HG02840 (cell line): ENCODE data around the gene NFIC.
"Not testable (repeated sequence)": the region's sequence is repeated elsewhere in the genome, so short reads cannot be mapped to it uniquely, and the experiment has no call there.

Experiments
- ATAC-seq: cut with Tn5 transposase; IDR thresholded peaks from one replicate; pipeline ENCODE4 v1.9.1; 2021; ENCODE audit warnings: mild to moderate bottlenecking, moderate library complexity, moderate number of reproducible peaks; ENCODE audit not compliant: unreplicated experiment, low FRiP score

Gene NFIC

DNA sequence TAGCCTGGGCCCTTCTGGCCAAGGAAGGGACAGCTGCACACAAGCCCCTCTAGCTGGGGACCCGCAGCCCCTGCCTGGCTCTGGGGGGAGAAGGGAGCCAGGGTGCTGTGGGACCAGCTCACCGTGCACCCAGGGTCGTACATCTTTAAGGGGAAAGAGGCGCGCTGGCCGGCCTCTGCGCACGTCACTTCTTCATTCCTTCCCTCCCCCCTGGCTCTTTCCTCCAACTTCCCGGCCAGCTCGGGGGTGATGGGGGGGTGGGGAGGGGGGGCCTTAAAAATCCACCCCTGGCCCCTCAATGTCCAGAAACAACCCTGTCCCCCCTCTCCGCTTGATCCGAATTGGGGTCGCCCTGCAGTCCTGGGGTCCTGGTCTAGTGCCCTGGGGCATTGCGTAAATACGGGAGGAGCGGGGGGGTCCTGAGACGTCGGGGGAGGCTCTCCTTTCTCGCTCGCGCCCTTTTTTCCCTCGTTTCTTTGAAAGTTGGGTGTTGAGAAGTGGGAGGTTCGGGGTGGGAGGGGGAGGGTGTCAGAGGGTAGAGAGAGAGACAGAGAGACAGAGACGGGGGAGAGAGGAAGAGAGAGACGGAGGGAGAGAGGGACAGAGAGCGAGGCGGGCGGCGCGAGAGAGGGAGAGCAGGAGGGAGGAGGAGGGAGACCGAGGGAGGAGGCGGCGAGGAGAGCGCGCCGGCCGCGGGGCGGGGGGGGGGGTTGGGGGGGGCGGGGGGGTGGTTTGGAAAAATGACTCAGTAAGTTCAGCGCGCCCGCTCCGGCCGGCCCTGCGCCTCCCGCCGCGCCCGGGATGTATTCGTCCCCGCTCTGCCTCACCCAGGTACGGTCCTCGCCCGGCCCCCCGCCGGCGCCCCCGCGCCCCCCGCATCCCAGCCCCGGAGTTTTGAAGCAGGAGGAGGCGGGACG, at the start of gene NFIC:
Gene NFIC, plus strand, starts transcription at position 748 of the 917 bp plus-strand sequence. Its CDS starts 54 bp downstream, at position 802.
- ATAC-seq: no peak

DNA sequence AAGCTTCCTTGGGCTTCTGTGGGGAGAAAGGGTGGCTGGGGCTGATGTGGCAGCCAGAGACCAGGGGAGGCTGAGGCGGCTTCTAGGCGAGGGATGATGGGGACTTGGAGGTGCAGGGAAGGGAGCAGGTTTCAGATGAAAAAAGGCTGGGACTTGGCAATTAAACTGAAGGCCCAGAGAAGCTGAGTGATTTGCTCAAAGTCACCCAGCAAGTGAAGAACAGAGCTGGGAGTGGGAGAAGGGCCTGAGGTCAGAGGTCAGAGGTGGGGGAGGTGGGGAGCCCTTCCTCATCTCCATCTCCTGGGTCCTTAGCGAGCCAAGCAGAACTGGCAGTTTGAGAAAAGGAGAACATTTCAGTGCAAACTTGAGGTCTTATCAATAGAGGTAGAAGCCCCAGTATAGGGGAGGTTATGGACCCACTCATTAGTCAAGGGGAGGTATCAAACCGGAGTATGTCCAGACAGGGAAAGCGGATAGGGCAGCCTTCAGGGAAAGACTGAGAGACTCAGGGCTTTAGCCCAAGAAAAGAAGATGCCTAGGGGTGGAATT, 49.6 kb upstream of the NFIC start:
- no peak for ATAC-seq

DNA sequence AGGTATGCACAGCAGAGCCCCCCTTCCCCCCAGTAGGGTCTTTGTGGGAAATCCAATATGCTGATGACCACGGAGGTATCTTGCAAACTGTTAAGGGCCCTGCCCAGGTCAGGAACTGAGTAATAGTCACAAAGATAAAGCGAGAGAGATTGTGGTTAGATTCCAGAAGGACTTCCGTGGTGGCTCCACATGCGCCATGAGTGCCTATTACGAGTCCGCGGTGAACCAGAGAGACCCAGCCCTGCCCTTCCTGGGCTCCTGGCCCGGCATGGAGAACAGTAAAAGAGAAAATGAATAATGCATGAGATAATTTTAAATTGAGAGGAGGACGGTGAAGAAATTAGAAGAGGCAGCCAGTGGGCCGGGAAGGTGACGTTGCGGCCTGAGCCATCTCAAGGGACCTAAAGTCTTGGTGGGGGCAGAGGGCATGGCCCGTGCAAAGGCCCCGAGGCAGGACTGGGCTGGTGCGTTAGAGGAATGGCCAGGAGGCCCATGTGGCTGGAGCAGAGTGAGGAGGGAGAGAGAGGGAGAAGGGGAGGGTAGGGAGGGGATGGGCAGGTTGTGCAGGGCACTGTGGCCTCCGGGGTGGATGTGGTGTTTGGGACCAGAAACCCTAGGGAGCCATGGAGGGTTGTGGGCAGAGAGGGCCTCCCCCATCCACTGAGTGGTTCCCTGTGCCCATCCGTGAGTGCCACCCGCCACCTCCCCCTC, 46.6 kb upstream of the NFIC start:
- ATAC-seq: no peak

DNA sequence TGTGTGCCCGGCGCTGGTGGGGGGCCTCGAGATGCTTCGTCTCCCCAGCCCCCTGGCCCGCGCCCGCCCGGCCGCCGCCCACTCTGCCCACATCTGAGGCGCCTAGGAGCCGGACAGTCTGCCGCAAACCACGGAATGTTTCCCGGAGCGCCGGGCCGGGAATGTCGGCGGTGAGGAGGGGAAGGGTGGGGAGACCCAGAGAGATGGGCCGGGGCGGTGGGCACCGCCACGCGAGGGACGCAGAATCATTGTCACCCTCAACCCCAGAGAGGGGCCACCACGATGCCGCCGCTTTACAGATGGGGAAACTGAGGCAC, 46.1 kb upstream of the NFIC start:
- no peak for ATAC-seq

DNA sequence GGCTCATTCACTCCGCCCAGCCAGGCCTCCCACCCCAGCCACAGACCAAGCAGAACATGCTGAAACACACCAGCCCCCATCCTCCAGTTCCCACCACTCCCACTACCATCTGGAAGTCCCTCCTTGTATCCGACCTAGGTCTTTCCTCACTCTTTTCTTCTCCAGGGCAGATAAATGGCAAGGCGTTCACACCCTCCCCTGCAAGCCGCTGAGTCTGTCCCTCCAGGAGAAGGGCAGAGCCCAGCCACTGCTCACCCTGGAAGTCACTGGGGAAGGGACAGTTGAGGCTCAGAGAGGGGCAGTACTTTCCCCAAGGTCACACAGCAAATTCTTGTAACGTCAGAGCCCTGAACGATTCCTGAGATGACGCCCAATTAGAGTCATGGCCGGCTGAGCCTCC, 45.5 kb upstream of the NFIC start:
- no peak for ATAC-seq

DNA sequence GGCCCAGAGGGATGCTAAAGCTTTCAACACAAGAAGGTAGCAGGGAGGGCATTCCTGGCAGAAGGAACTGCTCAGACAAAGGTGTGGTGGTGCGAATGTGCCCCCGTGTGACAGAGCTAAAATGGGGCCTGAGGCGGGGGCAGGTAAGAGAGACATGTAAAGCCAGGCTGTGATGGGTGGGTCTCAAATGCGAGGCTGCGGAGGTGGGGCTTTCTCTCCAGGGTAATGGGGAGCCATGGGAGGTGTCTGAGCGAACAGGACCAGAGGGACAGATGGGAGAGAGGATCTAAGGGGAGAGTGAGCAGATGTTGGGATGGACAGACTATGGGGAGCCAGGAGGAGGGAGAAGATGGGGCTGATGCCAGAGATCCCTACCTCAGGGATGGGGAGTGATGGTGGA, 44.7 kb upstream of the NFIC start:
- no peak for ATAC-seq

DNA sequence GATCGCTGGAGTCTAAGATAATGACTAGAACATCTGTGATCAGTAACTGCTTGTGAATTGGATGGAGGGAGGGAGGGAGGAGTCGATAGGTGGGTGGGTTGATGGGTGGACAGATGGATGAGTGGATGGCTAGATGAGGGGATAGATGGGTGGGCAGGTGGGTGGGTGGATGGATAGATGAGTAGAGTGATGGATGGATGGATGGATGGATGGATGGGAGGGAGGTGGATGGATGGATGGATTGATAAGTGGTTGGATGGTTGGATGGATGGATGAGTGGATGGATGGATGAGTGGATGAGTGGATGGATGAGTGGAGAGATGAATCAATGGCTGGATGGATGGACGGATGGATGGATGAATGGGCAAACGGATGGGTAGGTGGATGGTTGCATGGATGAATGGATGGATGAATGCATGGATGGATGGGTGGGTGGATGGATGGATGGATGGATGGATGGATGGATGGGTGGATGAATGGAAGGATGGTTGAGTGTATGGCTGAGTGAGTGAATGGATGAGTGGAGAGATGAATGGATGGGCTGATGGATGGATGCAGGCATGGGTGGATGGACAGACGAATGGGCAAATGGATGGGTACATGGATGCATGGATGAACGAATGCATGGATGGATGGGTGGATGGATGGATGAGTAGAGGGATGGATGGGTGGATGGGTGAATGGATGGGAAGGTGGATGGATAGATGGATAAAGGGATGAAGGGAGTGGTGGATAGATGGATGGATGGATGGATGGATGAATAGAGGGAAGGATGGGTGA, 44.0 kb upstream of the NFIC start:
- ATAC-seq: no peak

DNA sequence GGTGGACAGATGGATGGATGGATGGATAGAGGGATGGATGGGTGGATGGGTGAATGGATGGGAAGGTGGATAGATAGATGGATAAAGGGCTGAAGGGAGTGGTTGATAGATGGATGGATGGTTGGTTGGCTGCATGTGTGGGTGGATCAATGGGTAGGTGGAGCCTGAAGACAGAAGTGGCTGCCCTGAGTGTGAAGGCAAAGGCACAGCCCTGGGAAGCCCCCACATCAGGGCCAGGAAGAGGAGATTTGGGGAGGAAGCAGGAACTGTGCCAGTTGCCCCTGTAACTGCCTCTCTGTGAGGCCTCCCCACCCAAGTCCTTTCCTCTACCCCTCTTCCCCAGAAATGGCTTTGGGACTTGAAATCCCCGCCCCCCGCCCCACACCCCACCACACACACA, 43.4 kb upstream of the NFIC start:
- ATAC-seq: no peak

DNA sequence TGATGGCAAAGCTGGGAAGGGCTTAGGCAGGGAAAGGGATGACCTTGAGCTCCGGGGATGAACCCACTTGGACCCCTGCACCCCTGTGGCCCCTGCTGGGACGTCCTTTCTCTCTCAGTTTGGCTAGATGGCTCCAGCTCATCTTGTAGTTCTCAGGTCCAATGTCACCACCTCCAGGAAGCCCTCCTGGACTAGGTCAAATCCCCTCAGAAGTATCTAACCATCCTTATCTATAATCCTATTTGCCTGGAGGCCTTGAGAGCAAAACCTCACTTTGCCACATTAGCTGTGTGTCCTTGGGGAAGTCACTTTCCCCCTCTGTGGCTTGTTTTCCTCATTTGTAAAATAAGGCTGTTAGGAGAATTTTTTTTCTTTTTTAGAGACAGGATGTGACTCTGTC, 42.7 kb upstream of the NFIC start:
- ATAC-seq: no peak

DNA sequence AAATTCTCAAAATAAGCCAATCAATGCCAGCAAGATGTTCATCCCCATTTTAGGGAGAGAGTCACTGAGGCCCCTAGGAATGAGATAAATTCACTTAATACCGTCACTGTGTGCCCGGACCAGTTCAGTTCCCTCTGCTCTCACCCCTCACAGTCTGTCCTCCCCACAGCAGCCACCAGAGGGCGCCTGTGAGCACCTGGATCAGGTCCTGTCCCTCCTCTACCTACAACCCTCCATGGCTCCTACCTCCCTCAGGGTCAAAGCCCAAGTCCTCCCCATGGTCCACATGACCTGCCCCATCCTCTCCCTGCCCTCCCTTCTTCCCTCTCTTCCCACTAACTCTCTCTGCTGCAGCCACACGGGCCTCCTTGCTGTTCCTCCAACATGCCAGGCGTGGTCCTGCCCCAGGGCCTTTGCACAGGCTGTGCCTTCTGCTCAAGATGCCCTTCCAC, 42.0 kb upstream of the NFIC start:
- ATAC-seq: no peak

DNA sequence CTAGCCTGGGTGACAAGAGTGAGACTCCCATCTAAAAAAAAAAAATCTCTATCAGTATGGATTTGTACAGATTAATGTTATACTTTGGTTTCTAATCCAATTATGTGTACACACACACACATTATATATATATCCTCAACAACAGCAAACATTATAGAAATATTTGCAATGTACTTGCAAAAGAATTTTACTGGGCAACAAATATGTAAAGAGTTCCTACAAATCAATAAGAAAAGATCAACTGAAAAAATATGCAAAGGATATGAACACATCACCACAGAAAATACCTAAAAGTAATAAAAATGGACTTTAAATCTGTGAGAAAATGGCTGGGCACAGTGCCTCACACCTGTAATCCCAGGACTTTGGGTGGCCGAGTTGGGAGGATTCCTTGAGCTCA, 40.9 kb upstream of the NFIC start:
- no peak for ATAC-seq

DNA sequence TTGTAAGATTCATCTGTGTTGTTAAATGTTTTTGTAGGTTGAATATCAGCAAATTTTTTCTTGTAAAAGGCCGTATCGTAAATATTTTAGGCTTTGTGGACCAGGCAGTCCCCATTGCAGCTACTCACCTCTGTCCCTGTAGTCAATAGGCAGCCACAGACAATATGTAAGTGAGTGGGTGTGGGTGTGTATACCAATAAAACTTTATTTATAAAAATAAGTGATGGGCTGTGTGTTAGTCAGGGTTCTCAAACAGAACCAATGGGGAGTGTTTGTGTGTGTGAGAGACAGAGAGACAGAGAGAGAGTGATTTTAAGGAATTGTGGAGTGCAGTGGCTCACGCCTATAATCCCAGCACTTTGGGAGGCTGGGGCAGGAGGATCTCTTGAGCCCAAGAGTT, 37.6 kb upstream of the NFIC start:
- no peak for ATAC-seq

DNA sequence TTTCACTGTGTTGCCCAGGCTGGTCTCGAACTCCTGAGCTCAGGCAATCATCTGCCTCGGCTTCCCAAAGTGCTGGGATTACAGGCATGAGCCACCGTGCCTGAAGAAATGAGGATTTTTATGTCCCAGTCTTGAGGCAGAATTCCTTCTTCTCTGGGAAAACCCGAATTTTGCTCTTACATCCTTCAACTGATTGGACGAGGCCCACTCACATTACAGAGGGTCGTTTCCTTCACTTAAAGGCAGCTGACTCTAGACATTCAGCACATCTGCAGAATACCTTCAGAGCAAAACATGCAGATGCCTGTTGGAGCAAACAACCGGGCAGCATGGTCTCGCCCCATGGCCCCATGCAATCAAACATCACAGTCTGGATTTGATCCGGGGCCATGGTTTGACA, 36.3 kb upstream of the NFIC start:
- no peak for ATAC-seq

DNA sequence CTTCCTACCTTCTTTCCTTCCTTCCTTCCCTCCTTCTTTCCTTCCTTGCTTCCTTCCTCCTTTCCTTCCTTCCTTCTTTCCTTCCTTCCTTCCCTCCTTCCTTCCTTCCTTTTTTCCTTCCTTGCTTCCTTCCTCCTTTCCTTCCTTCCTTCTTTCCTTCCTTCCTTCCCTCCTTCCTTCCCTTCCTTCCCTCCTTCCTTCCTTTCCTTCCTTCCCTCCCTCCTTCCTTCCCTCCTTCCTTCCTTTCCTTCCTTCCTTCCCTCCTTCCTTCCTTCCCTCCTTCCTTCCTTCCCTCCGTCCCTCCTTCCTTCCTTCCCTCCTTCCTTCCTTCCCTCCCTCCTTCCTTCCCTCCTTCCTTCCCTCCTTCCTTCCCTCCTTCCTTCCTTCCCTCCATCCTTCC, 34.2 kb upstream of the NFIC start:
- not testable (repeated sequence) for ATAC-seq

DNA sequence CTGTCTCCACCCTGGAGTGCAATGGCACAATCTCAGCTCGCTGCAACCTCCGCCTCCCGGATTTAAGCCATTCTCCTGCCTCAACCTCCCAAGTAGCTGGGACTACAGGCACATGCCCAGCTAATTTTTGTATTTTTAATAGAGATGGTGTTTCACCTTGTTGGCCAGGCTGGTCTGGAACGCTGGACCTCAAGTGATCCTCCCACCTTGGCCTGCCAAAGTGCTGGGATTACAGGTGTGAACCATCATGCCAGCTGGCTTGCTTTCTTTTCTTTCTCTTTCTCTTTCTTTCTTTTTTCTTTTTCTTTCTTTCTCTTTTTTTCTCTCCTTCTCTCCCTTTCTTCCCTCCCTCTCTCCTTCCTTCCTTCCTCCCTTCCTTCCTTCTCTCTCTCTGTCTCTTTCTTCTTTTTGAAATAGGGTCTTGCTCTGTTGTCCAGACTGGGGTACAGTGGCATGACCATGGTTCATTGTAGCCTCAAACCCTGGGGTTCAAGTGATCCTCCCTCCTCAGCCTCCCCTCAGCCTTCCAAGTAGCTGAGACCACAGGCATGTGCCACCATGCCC, 33.3 kb upstream of the NFIC start:
- no peak for ATAC-seq

DNA sequence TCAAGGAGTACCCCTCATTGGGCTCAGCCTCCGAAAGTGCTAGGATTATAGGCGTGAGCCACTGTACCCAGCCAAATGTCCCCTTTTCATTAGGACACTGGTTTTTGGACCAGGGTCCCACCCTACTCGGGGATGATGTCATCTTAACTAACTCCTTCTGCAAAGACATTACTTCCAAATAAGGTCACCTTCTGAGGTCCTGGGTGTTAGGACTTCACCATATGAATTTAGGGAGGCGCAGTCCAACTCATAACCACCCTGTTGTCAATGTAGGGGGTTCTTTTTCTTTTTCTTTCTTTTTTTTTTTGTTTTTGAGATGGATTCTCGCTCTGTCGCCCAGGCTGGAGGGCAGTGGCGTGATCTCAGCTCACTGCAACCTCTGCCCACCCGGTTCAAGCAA, 32.7 kb upstream of the NFIC start:
- ATAC-seq: no peak

DNA sequence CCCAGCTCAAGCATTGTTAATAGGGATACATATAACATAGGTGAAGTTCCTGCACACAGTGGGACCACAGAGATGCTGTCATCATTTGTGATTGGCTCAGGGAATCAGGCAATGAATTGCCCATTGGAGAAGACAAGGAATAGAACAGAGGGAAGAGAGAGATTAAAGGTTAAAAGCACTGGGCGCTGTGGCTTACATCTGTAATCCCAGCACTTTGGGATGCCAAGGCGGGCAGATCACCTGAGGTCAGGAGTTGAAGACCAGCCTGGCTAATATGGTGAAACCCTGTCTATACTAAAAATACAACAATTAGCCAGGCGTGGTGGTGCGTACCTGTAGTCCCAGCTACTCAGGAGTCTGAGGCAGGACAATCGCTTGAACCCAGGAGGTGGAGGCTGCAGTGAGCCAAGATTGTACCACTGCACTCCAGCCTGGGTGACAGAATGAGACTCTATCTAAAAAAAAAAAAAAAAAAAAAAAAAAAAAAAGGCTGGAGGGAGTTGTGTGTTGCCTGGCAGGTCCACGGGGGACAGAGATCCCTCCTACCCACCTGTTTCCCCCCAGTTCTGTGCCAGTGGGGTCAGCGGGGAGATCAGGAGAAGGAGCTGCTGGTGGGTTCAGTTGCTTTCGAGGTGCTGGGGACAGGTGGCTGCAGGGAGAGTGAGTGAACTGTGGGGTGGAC, 31.5 kb upstream of the NFIC start:
- ATAC-seq: not testable (repeated sequence)

DNA sequence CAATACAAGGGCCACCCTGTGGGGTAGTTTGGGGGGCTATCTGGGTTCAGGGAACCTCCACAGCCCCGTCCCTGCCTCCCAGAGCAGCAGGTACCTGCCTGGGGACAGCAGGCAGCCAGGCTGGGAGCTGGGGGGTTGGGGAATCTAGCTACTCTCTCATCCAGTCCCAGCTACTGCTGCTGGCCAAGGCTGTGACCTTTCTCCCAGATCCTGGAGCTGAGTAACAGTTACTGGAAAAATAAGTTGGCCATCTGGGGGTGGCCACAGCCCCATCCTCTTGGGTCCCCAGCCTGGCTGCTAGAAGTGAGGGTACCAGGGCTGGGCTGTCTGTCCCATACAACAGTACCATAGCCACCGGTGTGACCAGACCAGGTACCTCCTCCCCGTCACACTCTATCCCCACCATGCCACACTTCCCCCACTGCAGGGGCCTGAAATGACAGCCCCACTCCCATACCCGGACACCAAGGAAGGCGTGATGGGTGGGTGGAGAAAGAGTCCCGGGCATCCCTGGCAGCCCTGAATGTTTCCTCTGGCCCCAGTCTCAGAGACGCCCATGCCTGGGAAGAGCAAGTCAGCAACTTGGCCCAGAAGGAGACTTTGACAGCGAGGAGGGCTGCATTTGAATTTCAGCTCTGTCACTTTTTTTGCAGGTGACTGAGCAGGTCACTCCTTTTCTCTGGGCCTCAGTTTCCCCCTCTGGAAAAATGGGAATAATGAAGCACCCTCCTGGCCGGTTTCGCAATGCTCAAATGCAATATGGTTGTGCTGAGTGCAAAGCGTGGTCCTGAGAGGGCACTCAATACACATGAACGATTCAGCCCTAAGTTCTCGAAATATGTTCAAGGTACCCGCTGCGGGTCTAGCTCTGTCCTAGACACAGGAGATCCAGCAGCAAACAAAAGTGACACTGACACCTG, 30.7 kb upstream of the NFIC start:
- no peak for ATAC-seq

DNA sequence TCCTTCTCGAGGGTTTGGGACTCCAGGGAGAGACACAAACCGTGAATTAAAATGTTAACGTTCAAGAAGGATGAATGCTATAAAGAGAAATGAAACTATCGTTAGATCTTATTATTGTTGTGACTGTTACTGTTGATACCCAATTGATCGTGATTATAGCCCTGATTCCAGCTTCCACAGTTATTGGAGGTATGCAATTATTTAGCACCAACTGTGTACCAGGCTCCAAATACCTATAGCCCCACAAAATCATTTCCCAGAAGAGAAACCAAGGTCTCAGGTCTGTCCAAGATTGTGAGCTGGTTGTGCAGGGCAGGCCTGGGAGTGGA, 30.1 kb upstream of the NFIC start:
- ATAC-seq: no peak
